HepG2 (cell line): ENCODE data around the gene ZNF394. TPM values are rescaled to one million over a fixed set of nuclear protein-coding genes. Genes with fewer than 3 reads are reported as not detected.
A peak's percentile ranks its signal among the peaks of the same experiment; 100 is the strongest.

Experiments
- AKAP8 ChIP-seq: sonication (generic); formaldehyde crosslinking; IDR thresholded peaks from 2 replicates; pipeline ENCODE4 v1.5.1; 2020; ENCODE audit warnings: mild to moderate bottlenecking, missing genetic modification reagents
- EEA1 ChIP-seq: sonication (generic); formaldehyde crosslinking; IDR thresholded peaks from 2 replicates; pipeline ENCODE4 v1.5.1; 2020; ENCODE audit warnings: mild to moderate bottlenecking, missing genetic modification reagents, borderline replicate concordance
- EED ChIP-seq: sonication (generic); formaldehyde crosslinking; IDR thresholded peaks from 2 replicates; pipeline ENCODE4 v1.5.0; 2020; ENCODE audit warnings: mild to moderate bottlenecking, missing genetic modification reagents
- ETV5 ChIP-seq: IDR thresholded peaks from 2 replicates; pipeline ENCODE4 v1.6.1; 2018; ENCODE audit warnings: missing biosample characterization, missing genetic modification reagents, inconsistent platforms, borderline replicate concordance
- KLF12 ChIP-seq: sonication (generic); formaldehyde crosslinking; IDR thresholded peaks from 2 replicates; pipeline ENCODE4 v1.4.0; 2020; ENCODE audit warnings: missing genetic modification reagents, borderline replicate concordance
- MEIS2 ChIP-seq: sonication (generic); formaldehyde crosslinking; IDR thresholded peaks from 2 replicates; pipeline ENCODE4 v1.9.0; 2021; ENCODE audit warnings: mild to moderate bottlenecking, missing genetic modification reagents
- NFIC ChIP-seq: IDR thresholded peaks from 2 replicates; pipeline ENCODE4 v1.6.1; 2012; ENCODE audit warnings: mild to moderate bottlenecking, low read length, inconsistent platforms
- NPAS2 ChIP-seq: sonication (generic); formaldehyde crosslinking; IDR thresholded peaks from 2 replicates; pipeline ENCODE4 v1.8.0; 2022; ENCODE audit warnings: mild to moderate bottlenecking, missing genetic modification reagents, borderline replicate concordance
- RBM22 ChIP-seq: fragments of 200-400 bp; formaldehyde crosslinking; optimal IDR thresholded peaks from 2 replicates; pipeline ENCODE3; 2017; ENCODE audit warnings: mild to moderate bottlenecking, low read length, moderate library complexity
- TRIM24 ChIP-seq: sonication (generic); formaldehyde crosslinking; IDR thresholded peaks from 2 replicates; pipeline ENCODE4 v1.8.0; 2022; ENCODE audit warnings: mild to moderate bottlenecking, missing genetic modification reagents
- ZBTB42 ChIP-seq: sonication (generic); formaldehyde crosslinking; IDR thresholded peaks from 2 replicates; pipeline ENCODE4 v1.5.0; 2020; ENCODE audit warnings: mild to moderate bottlenecking, missing genetic modification reagents
- ZFP90 ChIP-seq: sonication (generic); formaldehyde crosslinking; IDR thresholded peaks from 2 replicates; pipeline ENCODE4 v1.8.0; 2022; ENCODE audit warnings: missing genetic modification reagents, mild to moderate bottlenecking, inconsistent platforms, borderline replicate concordance
- ZMYM3 ChIP-seq: sonication (generic); formaldehyde crosslinking; IDR thresholded peaks from 2 replicates; pipeline ENCODE4 v1.5.1; 2020; ENCODE audit warnings: mild to moderate bottlenecking, missing genetic modification reagents
- ZNF350 ChIP-seq: sonication (generic); formaldehyde crosslinking; IDR thresholded peaks from 2 replicates; pipeline ENCODE4 v1.4.0; 2020; ENCODE audit warnings: mild to moderate bottlenecking, low read depth, missing genetic modification reagents, borderline replicate concordance
- ZNF777 ChIP-seq: sonication (generic); formaldehyde crosslinking; IDR thresholded peaks from 2 replicates; pipeline ENCODE4 v1.4.0; 2020; ENCODE audit warnings: missing genetic modification reagents
- polyA plus RNA-seq, 8 experiments: library from polyadenylated mRNA; depleted of rRNA in 3 of 8; stranded (reverse) in 7 of 8; unstranded in 1 of 8; fragments of >200 nt; fragmentation: Illumina TruSeq in 4 of 8; extraction: Trizol in 4 of 8; gene quantifications; 2 replicates each; pipeline versions ENCODE4 v1.2.1 to v1.2.3, GENCODE V29; 2011 to 2016; ENCODE audit warnings: low read depth in 4 of 8, missing spikeins in 1 of 8, mixed read lengths in 1 of 8; ENCODE audit not compliant: insufficient read depth in 1 of 8
- total RNA-seq, 5 experiments: library from RNA; depleted of rRNA; stranded (reverse); fragments of >200 nt; fragmentation: Illumina TruSeq; extraction: Trizol; gene quantifications; 2 replicates each; pipeline ENCODE4 v1.2.3, GENCODE V29; 2016; ENCODE audit warnings: low read depth in 1 of 5
- TF ChIP-seq, protein P1 (sequence below): sonication (generic); formaldehyde crosslinking; IDR thresholded peaks from 2 replicates; pipeline ENCODE4 v1.5.1; 2020; ENCODE audit warnings: missing genetic modification reagents, mild to moderate bottlenecking, borderline replicate concordance
- TF ChIP-seq, protein P2 (sequence below): sonication (generic); formaldehyde crosslinking; IDR thresholded peaks from 2 replicates; pipeline ENCODE4 v1.8.1; 2023; ENCODE audit warnings: mild to moderate bottlenecking, missing genetic modification reagents
- TF ChIP-seq, protein P3 (sequence below): sonication (generic); formaldehyde crosslinking; IDR thresholded peaks from 2 replicates; pipeline ENCODE4 v1.4.0; 2020; ENCODE audit warnings: mild to moderate bottlenecking, missing genetic modification reagents
- TF ChIP-seq, protein P4 (sequence below): fragments of 450-650 bp; IDR thresholded peaks from 2 replicates; pipeline ENCODE4 v1.6.1; 2016
- TF ChIP-seq, protein P5 (sequence below): sonication (generic); formaldehyde crosslinking; IDR thresholded peaks from 2 replicates; pipeline ENCODE4 v1.4.0; 2020; ENCODE audit warnings: missing genetic modification reagents
- TF ChIP-seq, protein P6 (sequence below): sonication (generic); formaldehyde crosslinking; IDR thresholded peaks from 2 replicates; pipeline ENCODE4 v1.5.0; 2020; ENCODE audit warnings: missing genetic modification reagents
- TF ChIP-seq, protein P7 (sequence below): IDR thresholded peaks from 2 replicates; pipeline ENCODE4 v1.6.1; 2016; ENCODE audit warnings: missing compliant biosample characterization, missing genetic modification reagents, borderline replicate concordance

ZNF394 gene
- total and polyA plus RNA-seq, 2 of the 13 experiments (the other 11 are each of a cell fraction or from before 2014, with no cell fraction given) = 7.8 to 19.6 TPM

DNA sequence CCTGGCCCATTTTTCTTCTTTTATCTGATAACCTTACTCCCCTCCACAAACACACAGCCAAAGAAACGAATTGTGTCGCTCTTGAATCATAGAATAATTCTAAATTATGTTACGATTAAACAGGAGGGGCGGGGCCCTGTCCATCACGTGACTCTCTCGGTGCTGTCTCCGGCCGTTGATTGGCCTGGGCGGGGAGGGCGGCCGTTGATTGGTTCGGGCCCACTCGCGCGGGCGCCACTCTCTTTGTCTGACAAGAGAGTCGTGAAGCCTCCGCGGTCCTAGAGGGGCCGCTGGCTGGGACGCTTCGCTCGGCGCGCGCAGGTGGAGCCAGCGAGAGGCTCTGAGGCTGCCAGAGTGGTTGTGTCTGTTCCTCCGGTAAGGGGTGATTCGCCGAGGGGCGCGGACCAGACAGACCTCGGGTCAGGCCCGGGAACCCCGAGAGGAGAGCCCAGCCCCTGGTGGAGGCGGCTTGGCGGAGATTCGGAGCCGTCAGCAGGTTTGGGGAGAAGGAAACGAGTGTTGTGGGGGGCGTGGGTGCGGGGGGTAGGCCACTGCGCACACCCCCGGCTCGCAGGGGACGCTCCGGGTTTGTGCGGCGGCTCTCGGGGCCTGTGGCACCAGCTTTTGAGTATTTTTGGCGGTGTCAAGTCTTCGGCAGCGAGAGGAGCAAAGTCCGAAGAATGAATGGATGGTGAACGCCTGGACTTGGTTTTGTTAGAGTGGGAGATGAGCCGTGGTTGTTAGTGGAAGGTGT lies 27.3 kb downstream of the ZNF394 start, which contains the start of gene ZNF789 (continued):
- TF ChIP-seq, protein P1, sequence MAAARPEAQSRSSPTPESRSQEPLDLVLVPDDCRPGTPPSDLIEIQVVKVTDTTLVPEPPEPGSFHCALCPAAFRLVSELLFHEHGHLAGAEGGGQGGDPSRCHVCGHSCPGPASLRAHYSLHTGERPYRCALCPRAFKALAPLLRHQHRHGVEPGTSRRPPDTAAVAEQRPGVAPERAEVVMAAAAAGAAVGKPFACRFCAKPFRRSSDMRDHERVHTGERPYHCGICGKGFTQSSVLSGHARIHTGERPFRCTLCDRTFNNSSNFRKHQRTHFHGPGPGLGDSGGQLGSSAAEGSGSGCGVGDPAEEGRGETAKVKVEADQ (CRISPR knock-in tag) = no peak
- peak; percentile 73; the same call in 1 of the 2 replicates for TF ChIP-seq ZNF350 (CRISPR knock-in tag)
- TF ChIP-seq ZMYM3 (CRISPR knock-in tag) = 0 out of 2 replicates have a peak, but pooled peaks have one; percentile 20
- no peak for TF ChIP-seq AKAP8
- peak; percentile 32; the same call in 1 of the 2 replicates for TF ChIP-seq ZFP90 (CRISPR knock-in tag)
- TF ChIP-seq, protein P2, sequence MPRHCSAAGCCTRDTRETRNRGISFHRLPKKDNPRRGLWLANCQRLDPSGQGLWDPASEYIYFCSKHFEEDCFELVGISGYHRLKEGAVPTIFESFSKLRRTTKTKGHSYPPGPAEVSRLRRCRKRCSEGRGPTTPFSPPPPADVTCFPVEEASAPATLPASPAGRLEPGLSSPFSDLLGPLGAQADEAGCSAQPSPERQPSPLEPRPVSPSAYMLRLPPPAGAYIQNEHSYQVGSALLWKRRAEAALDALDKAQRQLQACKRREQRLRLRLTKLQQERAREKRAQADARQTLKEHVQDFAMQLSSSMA (CRISPR knock-in tag) = peak; percentile 71
- no peak for TF ChIP-seq TRIM24 (CRISPR knock-in tag)
- no peak for TF ChIP-seq NPAS2 (CRISPR knock-in tag)
- TF ChIP-seq, protein P3, sequence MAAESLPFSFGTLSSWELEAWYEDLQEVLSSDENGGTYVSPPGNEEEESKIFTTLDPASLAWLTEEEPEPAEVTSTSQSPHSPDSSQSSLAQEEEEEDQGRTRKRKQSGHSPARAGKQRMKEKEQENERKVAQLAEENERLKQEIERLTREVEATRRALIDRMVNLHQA = no peak
- TF ChIP-seq, protein P4, sequence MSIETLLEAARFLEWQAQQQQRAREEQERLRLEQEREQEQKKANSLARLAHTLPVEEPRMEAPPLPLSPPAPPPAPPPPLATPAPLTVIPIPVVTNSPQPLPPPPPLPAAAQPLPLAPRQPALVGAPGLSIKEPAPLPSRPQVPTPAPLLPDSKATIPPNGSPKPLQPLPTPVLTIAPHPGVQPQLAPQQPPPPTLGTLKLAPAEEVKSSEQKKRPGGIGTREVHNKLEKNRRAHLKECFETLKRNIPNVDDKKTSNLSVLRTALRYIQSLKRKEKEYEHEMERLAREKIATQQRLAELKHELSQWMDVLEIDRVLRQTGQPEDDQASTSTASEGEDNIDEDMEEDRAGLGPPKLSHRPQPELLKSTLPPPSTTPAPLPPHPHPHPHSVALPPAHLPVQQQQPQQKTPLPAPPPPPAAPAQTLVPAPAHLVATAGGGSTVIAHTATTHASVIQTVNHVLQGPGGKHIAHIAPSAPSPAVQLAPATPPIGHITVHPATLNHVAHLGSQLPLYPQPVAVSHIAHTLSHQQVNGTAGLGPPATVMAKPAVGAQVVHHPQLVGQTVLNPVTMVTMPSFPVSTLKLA = peak; percentile 28
- no peak for TF ChIP-seq EEA1 (CRISPR knock-in tag)
- no peak for TF ChIP-seq NFIC
- TF ChIP-seq, protein P5, sequence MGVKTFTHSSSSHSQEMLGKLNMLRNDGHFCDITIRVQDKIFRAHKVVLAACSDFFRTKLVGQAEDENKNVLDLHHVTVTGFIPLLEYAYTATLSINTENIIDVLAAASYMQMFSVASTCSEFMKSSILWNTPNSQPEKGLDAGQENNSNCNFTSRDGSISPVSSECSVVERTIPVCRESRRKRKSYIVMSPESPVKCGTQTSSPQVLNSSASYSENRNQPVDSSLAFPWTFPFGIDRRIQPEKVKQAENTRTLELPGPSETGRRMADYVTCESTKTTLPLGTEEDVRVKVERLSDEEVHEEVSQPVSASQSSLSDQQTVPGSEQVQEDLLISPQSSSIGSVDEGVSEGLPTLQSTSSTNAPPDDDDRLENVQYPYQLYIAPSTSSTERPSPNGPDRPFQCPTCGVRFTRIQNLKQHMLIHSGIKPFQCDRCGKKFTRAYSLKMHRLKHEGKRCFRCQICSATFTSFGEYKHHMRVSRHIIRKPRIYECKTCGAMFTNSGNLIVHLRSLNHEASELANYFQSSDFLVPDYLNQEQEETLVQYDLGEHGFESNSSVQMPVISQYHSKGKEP = no peak
- TF ChIP-seq EED = no peak
- no peak for TF ChIP-seq ZNF777 (CRISPR knock-in tag)
- TF ChIP-seq MEIS2 (CRISPR knock-in tag) = no peak
- TF ChIP-seq KLF12 (CRISPR knock-in tag) = no peak
- TF ChIP-seq, protein P6, sequence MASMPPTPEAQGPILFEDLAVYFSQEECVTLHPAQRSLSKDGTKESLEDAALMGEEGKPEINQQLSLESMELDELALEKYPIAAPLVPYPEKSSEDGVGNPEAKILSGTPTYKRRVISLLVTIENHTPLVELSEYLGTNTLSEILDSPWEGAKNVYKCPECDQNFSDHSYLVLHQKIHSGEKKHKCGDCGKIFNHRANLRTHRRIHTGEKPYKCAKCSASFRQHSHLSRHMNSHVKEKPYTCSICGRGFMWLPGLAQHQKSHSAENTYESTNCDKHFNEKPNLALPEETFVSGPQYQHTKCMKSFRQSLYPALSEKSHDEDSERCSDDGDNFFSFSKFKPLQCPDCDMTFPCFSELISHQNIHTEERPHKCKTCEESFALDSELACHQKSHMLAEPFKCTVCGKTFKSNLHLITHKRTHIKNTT (CRISPR knock-in tag) = no peak
- no peak for TF ChIP-seq RBM22
- no peak for TF ChIP-seq ZBTB42 (CRISPR knock-in tag)
- peak; percentile 3; the same call in 1 of the 2 replicates for TF ChIP-seq ETV5 (CRISPR knock-in tag)
- TF ChIP-seq, protein P7, sequence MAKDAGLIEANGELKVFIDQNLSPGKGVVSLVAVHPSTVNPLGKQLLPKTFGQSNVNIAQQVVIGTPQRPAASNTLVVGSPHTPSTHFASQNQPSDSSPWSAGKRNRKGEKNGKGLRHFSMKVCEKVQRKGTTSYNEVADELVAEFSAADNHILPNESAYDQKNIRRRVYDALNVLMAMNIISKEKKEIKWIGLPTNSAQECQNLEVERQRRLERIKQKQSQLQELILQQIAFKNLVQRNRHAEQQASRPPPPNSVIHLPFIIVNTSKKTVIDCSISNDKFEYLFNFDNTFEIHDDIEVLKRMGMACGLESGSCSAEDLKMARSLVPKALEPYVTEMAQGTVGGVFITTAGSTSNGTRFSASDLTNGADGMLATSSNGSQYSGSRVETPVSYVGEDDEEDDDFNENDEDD (CRISPR knock-in tag) = peak; percentile 90
